ENCODE data around the gene MDFI. TPM values are rescaled to one million over a fixed set of nuclear protein-coding genes. Genes with fewer than 3 reads are reported as not detected.

MDFI gene
- total RNA-seq, 1 donor from 2014 or later: 7.9 TPM

GRCh38 chr6:41599015-41599851 is 39.0 kb upstream of the MDFI start:
- no peaks in the 10 kb centered on the region for H3K36me3 Mint-ChIP-seq (ENCODE audit: unreplicated experiment)
- H3K27ac Mint-ChIP-seq (ENCODE audit: unreplicated experiment): no peak overlapping the region
- TF ChIP-seq CTCF (IDR thresholded peaks at IDR 0.05; ENCODE audit: partially characterized antibody, unreplicated experiment): no peak
- no peaks in the 10 kb centered on the region for H3K9me3 Mint-ChIP-seq (ENCODE audit: unreplicated experiment)
- H3K4me3 Mint-ChIP-seq (ENCODE audit: unreplicated experiment): no peak overlapping the region
- peaks cover 5% of the 10 kb centered on the region for H3K27me3 Mint-ChIP-seq (ENCODE audit: unreplicated experiment)
- peaks cover 6% of the 10 kb centered on the region for H3K4me1 Mint-ChIP-seq (ENCODE audit: low read depth, unreplicated experiment)
- DNase-seq: no peak

GRCh38 chr6:41599852-41600445 is 38.3 kb upstream of the MDFI start:
- no peak for DNase-seq
- peaks cover 5% of the 10 kb centered on the region for H3K27me3 Mint-ChIP-seq (ENCODE audit: unreplicated experiment)
- peaks cover 4% of the 10 kb centered on the region for H3K4me1 Mint-ChIP-seq (ENCODE audit: low read depth, unreplicated experiment)
- no peak overlapping the region for H3K4me3 Mint-ChIP-seq (ENCODE audit: unreplicated experiment)
- no peak overlapping the region for H3K27ac Mint-ChIP-seq (ENCODE audit: unreplicated experiment)
- no peaks in the 10 kb centered on the region for H3K36me3 Mint-ChIP-seq (ENCODE audit: unreplicated experiment)
- H3K9me3 Mint-ChIP-seq (ENCODE audit: unreplicated experiment): peaks cover under 1% of the 10 kb centered on the region
- no peak for TF ChIP-seq CTCF (IDR thresholded peaks at IDR 0.05; ENCODE audit: partially characterized antibody, unreplicated experiment)

GRCh38 chr6:41600499-41601247 is 37.6 kb upstream of the MDFI start:
- no peak for DNase-seq
- Mint-ChIP-seq H3K4me1 (ENCODE audit: low read depth, unreplicated experiment) (peaks cover 4% of the 10 kb centered on the region), H3K36me3 (ENCODE audit: unreplicated experiment) (no peaks in the 10 kb centered on the region), H3K9me3 (ENCODE audit: unreplicated experiment) (peaks cover 1% of the 10 kb centered on the region), H3K4me3 (ENCODE audit: unreplicated experiment) (no peak overlapping the region), H3K27ac (ENCODE audit: unreplicated experiment) (no peak overlapping the region), H3K27me3 (ENCODE audit: unreplicated experiment) (peaks cover 3% of the 10 kb centered on the region)
- no peak for TF ChIP-seq CTCF (IDR thresholded peaks at IDR 0.05; ENCODE audit: partially characterized antibody, unreplicated experiment)

GRCh38 chr6:41601248-41601549 is 37.1 kb upstream of the MDFI start:
- Mint-ChIP-seq H3K4me3 (ENCODE audit: unreplicated experiment) (no peak overlapping the region), H3K27ac (ENCODE audit: unreplicated experiment) (no peak overlapping the region), H3K4me1 (ENCODE audit: low read depth, unreplicated experiment) (peaks cover 4% of the 10 kb centered on the region), H3K36me3 (ENCODE audit: unreplicated experiment) (no peaks in the 10 kb centered on the region), H3K9me3 (ENCODE audit: unreplicated experiment) (peaks cover 1% of the 10 kb centered on the region), H3K27me3 (ENCODE audit: unreplicated experiment) (peaks cover 6% of the 10 kb centered on the region)
- no peak for DNase-seq
- no peak for TF ChIP-seq CTCF (IDR thresholded peaks at IDR 0.05; ENCODE audit: partially characterized antibody, unreplicated experiment)

- no peak for DNase-seq
- H3K27ac Mint-ChIP-seq (ENCODE audit: unreplicated experiment): no peak overlapping the region
- peaks cover 11% of the 10 kb centered on the region for H3K27me3 Mint-ChIP-seq (ENCODE audit: unreplicated experiment)
- H3K36me3 Mint-ChIP-seq (ENCODE audit: unreplicated experiment): no peaks in the 10 kb centered on the region
- no peak for TF ChIP-seq CTCF (IDR thresholded peaks at IDR 0.05; ENCODE audit: partially characterized antibody, unreplicated experiment)
- peaks cover 1% of the 10 kb centered on the region for H3K9me3 Mint-ChIP-seq (ENCODE audit: unreplicated experiment)
- no peak overlapping the region for H3K4me3 Mint-ChIP-seq (ENCODE audit: unreplicated experiment)
- peaks cover 4% of the 10 kb centered on the region for H3K4me1 Mint-ChIP-seq (ENCODE audit: low read depth, unreplicated experiment)
Measured at GRCh38 chr6:41602422-41602743, 35.9 kb upstream of the MDFI start.
